GM23338 (cell line): ENCODE measurements around the gene PICK1. TPM values are rescaled to one million over a fixed set of nuclear protein-coding genes. Genes with fewer than 3 reads are reported as not detected.
A peak's percentile ranks its signal among the peaks of the same experiment; 100 is the strongest.

Source experiments
- ATAC-seq: fragments of 200-7000 bp; cut with Tn5 transposase; 3 replicates; pipeline ENCODE4 v1.9.1; 2020
- DNase-seq: peaks from one replicate; pipeline ENCODE4 v3.0.0-alpha.2; 2015; ENCODE audit warnings: low spot score
- H2AFZ ChIP-seq: fragments of 200-600 bp; sonication (generic); 2 replicates; pipeline ENCODE4 v1.8.0; 2016; ENCODE audit warnings: antibody characterized with exemption, mild to moderate bottlenecking, moderate library complexity
- H3F3A ChIP-seq: fragments of 200-600 bp; sonication (generic); replicated peaks from 2 replicates; pipeline ENCODE4 v1.8.0; 2017; ENCODE audit warnings: antibody characterized with exemption, mixed run types, low read depth
- H3K27ac ChIP-seq: fragments of 200-600 bp; sonication (generic); 2 replicates; pipeline ENCODE4 v1.6.1; 2016; ENCODE audit warnings: low read depth
- H3K27me3 ChIP-seq: fragments of 200-600 bp; sonication (generic); 2 replicates; pipeline ENCODE4 v1.8.0; 2016; ENCODE audit warnings: mild to moderate bottlenecking, mixed run types, moderate library complexity; ENCODE audit not compliant: insufficient read depth
- H3K36me3 ChIP-seq: fragments of 200-600 bp; sonication (generic); 2 replicates; pipeline ENCODE4 v1.8.0; 2016; ENCODE audit warnings: mild to moderate bottlenecking; ENCODE audit not compliant: insufficient read depth
- H3K4me1 ChIP-seq: fragments of 200-600 bp; sonication (generic); 2 replicates; pipeline ENCODE4 v1.8.0; 2016; ENCODE audit warnings: mild to moderate bottlenecking, moderate library complexity; ENCODE audit not compliant: insufficient read depth
- H3K4me2 ChIP-seq: fragments of 200-600 bp; sonication (generic); 2 replicates; pipeline ENCODE4 v1.7.1; 2017; ENCODE audit warnings: mixed run types
- H3K4me3 ChIP-seq: fragments of 200-600 bp; sonication (generic); 2 replicates; pipeline ENCODE4 v1.6.1; 2016; ENCODE audit warnings: mixed run types
- H3K79me2 ChIP-seq: fragments of 200-600 bp; sonication (generic); replicated peaks from 2 replicates; pipeline ENCODE4 v1.8.0; 2017; ENCODE audit warnings: mild to moderate bottlenecking; ENCODE audit not compliant: insufficient read depth
- H3K9me2 ChIP-seq: fragments of 200-600 bp; sonication (generic); 2 replicates; pipeline ENCODE4 v1.8.0; 2017; ENCODE audit not compliant: insufficient read depth
- H4K20me1 ChIP-seq: fragments of 200-600 bp; sonication (generic); replicated peaks from 2 replicates; pipeline ENCODE4 v1.8.0; 2017; ENCODE audit warnings: mild to moderate bottlenecking; ENCODE audit not compliant: insufficient read depth
- H3K27ac Mint-ChIP-seq: 2 replicates; pipeline ENCODE4 v1.8.0; 2020; ENCODE audit warnings: inconsistent platforms, mild to moderate bottlenecking, moderate library complexity, mixed read lengths
- H3K27me3 Mint-ChIP-seq: 3 replicates; pipeline ENCODE4 v1.8.0; 2022; ENCODE audit warnings: low read depth, mild to moderate bottlenecking, moderate library complexity, mixed read lengths, inconsistent platforms; ENCODE audit not compliant: insufficient read depth, poor library complexity
- H3K36me3 Mint-ChIP-seq: 3 replicates; pipeline ENCODE4 v1.8.0; 2021; ENCODE audit warnings: low read depth, mild to moderate bottlenecking, inconsistent platforms, moderate library complexity, mixed read lengths
- H3K4me1 Mint-ChIP-seq: 3 replicates; pipeline ENCODE4 v1.8.0; 2020; ENCODE audit warnings: mild to moderate bottlenecking, inconsistent platforms, mixed read lengths
- H3K4me3 Mint-ChIP-seq: 3 replicates; pipeline ENCODE4 v1.8.0; 2021; ENCODE audit warnings: moderate library complexity, mild to moderate bottlenecking, inconsistent platforms, mixed read lengths
- H3K9me3 Mint-ChIP-seq: 3 replicates; pipeline ENCODE4 v1.8.0; 2020; ENCODE audit warnings: moderate library complexity, mild to moderate bottlenecking, inconsistent platforms, mixed read lengths
- CREB1 ChIP-seq: fragments of 250-450 bp; sonication (Bioruptor Pico); IDR thresholded peaks from 2 replicates; pipeline ENCODE4 v1.5.0; 2020; ENCODE audit warnings: low read depth, mild to moderate bottlenecking, moderate library complexity
- EZH2 ChIP-seq: fragments of 200-600 bp; sonication (generic); IDR thresholded peaks from one replicate; pipeline ENCODE4 v1.8.0; 2017; ENCODE audit warnings: antibody characterized with exemption, mild to moderate bottlenecking, low read depth; ENCODE audit not compliant: unreplicated experiment
- JUNB ChIP-seq: IDR thresholded peaks from one replicate; pipeline ENCODE4 v1.6.1; 2016; ENCODE audit warnings: antibody characterized with exemption; ENCODE audit not compliant: unreplicated experiment
- NANOG ChIP-seq: IDR thresholded peaks from 2 replicates; pipeline ENCODE4 v1.6.1; 2016; ENCODE audit warnings: antibody characterized with exemption, borderline replicate concordance
- polyA plus RNA-seq: library from polyadenylated mRNA; unstranded; fragments of >200 nt; fragmentation: Nextera tagmentation; extraction: Ambion mirVana; gene quantifications from 2 replicates; pipeline ENCODE4 v1.2.1, GENCODE V29; 2016
- total RNA-seq: library from RNA; depleted of rRNA; stranded (reverse); fragments of >200 nt; shearing (Covaris generic); gene quantifications from 2 replicates; pipeline ENCODE4 v1.2.3, GENCODE V29; 2014
- TF ChIP-seq, protein P1 (sequence below), 2 experiments: fragments of 200-600 bp in 1 of 2; sonication (generic) in 1 of 2; conservative IDR thresholded peaks; 2 replicates each; pipeline versions ENCODE4 v1.5.1 to v1.6.1; 2016 to 2017; ENCODE audit warnings: antibody characterized with exemption in 2 of 2, low read depth in 2 of 2, mild to moderate bottlenecking in 2 of 2, moderate library complexity in 1 of 2
- TF ChIP-seq, protein P2 (sequence below): IDR thresholded peaks from 2 replicates; pipeline ENCODE4 v1.6.1; 2016; ENCODE audit warnings: antibody characterized with exemption
- TF ChIP-seq, protein P3 (sequence below): IDR thresholded peaks from one replicate; pipeline ENCODE4 v1.6.1; 2018; ENCODE audit warnings: antibody characterized with exemption; ENCODE audit not compliant: unreplicated experiment

PICK1 gene
- total and polyA plus RNA-seq, 2 experiments from 2014 or later, result 15.9 to 28.3 TPM

DNA sequence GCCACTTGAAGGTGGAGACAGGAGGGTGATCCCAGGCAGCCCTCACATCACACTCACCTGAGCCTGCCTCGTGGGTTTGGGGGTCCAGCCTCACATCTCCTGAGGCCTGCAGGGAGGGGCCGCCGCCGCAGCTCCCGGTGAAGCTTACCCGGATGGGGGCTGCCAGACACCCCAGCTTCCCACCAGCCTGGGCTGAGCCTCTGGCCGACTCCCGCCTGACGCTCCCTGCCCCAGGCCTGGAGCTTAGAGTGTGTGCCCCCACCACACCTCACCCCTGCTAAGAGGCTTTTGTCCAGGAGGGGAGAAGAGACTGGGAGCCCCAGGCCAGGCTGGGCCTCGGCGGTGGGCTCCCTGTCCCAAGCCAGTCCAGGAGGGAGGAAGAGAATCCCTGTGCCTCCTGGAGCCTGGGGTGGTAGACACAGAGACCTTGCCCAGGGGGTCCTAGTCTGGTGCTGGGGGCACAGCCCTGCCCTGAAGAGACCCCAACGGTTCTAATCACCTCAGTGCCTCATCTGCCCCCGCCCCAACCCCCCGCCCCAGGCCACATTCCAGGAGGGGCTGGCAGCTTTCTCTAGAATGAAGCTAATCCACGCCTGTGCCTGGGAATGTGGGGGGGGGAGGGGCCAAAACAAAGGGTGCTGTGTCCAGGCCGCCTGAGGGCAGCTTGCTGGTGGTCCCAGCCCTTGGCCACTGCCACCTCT, 26.9 kb downstream of the PICK1 start, which contains the start of gene SLC16A8:
SLC16A8 (minus strand) TSS at position 254 of the 701 bp plus-strand sequence. CDS start 1,311 bp downstream, outside the sequence.
- H3K4me3 ChIP-seq, result no peak within 1 kb of the TSS
- Mint-ChIP-seq H3K27me3 (peaks cover 32% of the 10 kb centered on the region), H3K9me3 (no peaks in the 10 kb centered on the region), H3K27ac (no peak within 1 kb of the TSS), H3K36me3 (no peaks in the 10 kb centered on the region; the same call in 2 of the 3 replicates), H3K4me3 (no peak within 1 kb of the TSS), H3K4me1 (peaks cover 10% of the 10 kb centered on the region; the same call in 2 of the 3 replicates)
- H3K27ac ChIP-seq, result no peak within 1 kb of the TSS
- peaks cover 30% of the 10 kb centered on the region; the same call in 1 of the 2 replicates for H3K4me1 ChIP-seq
- ATAC-seq (peak; percentile 8), DNase-seq (peak; percentile 34)
- H3K4me2 ChIP-seq, result peak within 1 kb of the TSS; percentile 78; the same call in 1 of the 2 replicates
- no peaks in the 10 kb centered on the region; the same call in 1 of the 2 replicates for H4K20me1 ChIP-seq
- no peaks in the 10 kb centered on the region for H3F3A ChIP-seq
- H3K9me2 ChIP-seq, result no peaks in the 10 kb centered on the region
- no peaks in the 10 kb centered on the region for H3K79me2 ChIP-seq
- H2AFZ ChIP-seq, result no peak within 1 kb of the TSS
- TF ChIP-seq, protein P1, sequence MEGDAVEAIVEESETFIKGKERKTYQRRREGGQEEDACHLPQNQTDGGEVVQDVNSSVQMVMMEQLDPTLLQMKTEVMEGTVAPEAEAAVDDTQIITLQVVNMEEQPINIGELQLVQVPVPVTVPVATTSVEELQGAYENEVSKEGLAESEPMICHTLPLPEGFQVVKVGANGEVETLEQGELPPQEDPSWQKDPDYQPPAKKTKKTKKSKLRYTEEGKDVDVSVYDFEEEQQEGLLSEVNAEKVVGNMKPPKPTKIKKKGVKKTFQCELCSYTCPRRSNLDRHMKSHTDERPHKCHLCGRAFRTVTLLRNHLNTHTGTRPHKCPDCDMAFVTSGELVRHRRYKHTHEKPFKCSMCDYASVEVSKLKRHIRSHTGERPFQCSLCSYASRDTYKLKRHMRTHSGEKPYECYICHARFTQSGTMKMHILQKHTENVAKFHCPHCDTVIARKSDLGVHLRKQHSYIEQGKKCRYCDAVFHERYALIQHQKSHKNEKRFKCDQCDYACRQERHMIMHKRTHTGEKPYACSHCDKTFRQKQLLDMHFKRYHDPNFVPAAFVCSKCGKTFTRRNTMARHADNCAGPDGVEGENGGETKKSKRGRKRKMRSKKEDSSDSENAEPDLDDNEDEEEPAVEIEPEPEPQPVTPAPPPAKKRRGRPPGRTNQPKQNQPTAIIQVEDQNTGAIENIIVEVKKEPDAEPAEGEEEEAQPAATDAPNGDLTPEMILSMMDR (conservative IDR thresholded peaks at IDR 0.05; ENCODE audit: low read depth in 2 of 2), result no peak
- TF ChIP-seq NANOG, result no peak
- no peak for TF ChIP-seq CREB1 (CRISPR knock-in tag)
- TF ChIP-seq, protein P2, sequence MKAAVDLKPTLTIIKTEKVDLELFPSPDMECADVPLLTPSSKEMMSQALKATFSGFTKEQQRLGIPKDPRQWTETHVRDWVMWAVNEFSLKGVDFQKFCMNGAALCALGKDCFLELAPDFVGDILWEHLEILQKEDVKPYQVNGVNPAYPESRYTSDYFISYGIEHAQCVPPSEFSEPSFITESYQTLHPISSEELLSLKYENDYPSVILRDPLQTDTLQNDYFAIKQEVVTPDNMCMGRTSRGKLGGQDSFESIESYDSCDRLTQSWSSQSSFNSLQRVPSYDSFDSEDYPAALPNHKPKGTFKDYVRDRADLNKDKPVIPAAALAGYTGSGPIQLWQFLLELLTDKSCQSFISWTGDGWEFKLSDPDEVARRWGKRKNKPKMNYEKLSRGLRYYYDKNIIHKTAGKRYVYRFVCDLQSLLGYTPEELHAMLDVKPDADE, result no peak
- peaks cover 37% of the 10 kb centered on the region for H3K27me3 ChIP-seq
- H3K36me3 ChIP-seq, result no peaks in the 10 kb centered on the region

DNA sequence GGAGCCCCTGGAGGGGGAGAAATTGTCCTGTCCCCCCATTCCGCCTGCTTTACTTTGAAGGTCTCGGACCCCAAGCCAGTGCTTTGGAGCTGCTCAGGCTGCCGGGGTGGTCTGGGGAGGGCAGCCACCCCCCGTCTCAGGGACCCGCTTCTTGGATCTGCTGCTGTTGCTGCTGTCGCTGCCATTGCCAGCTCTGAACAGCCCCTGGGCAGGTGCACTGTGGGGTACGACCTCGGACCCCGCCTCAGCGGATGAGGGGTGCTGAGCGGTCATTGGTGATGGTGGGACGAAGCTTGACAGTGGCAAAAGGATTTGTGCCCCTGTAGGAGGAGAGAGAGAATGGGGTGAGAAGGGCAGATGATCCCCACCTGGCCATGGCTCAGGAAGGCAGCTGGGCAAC, 27.9 kb downstream of the PICK1 start:
- Histone ChIP-seq H3K27ac (no peak overlapping the region), H3K4me2 (no peak overlapping the region), H3K27me3 (peaks cover 35% of the 10 kb centered on the region), H3K9me2 (no peaks in the 10 kb centered on the region), H3K4me3 (no peak overlapping the region), H3K4me1 (peaks cover 30% of the 10 kb centered on the region; the same call in 1 of the 2 replicates), H3K79me2 (no peaks in the 10 kb centered on the region), H4K20me1 (no peaks in the 10 kb centered on the region), H2AFZ (no peak overlapping the region), H3F3A (no peaks in the 10 kb centered on the region), H3K36me3 (no peaks in the 10 kb centered on the region)
- Mint-ChIP-seq H3K27ac (no peak overlapping the region), H3K4me3 (no peak overlapping the region), H3K36me3 (no peaks in the 10 kb centered on the region; the same call in 2 of the 3 replicates), H3K4me1 (peaks cover 12% of the 10 kb centered on the region; the same call in 2 of the 3 replicates), H3K27me3 (peaks cover 25% of the 10 kb centered on the region), H3K9me3 (no peaks in the 10 kb centered on the region)
- DNase-seq (no peak), ATAC-seq (no peak)
- TF ChIP-seq, protein P2, result no peak
- TF ChIP-seq CREB1 (CRISPR knock-in tag), result no peak
- TF ChIP-seq, protein P3, sequence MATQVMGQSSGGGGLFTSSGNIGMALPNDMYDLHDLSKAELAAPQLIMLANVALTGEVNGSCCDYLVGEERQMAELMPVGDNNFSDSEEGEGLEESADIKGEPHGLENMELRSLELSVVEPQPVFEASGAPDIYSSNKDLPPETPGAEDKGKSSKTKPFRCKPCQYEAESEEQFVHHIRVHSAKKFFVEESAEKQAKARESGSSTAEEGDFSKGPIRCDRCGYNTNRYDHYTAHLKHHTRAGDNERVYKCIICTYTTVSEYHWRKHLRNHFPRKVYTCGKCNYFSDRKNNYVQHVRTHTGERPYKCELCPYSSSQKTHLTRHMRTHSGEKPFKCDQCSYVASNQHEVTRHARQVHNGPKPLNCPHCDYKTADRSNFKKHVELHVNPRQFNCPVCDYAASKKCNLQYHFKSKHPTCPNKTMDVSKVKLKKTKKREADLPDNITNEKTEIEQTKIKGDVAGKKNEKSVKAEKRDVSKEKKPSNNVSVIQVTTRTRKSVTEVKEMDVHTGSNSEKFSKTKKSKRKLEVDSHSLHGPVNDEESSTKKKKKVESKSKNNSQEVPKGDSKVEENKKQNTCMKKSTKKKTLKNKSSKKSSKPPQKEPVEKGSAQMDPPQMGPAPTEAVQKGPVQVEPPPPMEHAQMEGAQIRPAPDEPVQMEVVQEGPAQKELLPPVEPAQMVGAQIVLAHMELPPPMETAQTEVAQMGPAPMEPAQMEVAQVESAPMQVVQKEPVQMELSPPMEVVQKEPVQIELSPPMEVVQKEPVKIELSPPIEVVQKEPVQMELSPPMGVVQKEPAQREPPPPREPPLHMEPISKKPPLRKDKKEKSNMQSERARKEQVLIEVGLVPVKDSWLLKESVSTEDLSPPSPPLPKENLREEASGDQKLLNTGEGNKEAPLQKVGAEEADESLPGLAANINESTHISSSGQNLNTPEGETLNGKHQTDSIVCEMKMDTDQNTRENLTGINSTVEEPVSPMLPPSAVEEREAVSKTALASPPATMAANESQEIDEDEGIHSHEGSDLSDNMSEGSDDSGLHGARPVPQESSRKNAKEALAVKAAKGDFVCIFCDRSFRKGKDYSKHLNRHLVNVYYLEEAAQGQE, result no peak
- TF ChIP-seq EZH2, result no peak
- no peak for TF ChIP-seq JUNB
- TF ChIP-seq NANOG, result no peak
